Skeletal muscle cell (primary cell): ENCODE measurements around the gene NRXN2.
A peak's percentile ranks its signal among the peaks of the same experiment; 100 is the strongest.

Experiments
- DNase-seq: peaks from one replicate; pipeline ENCODE4 v3.0.0-alpha.2; 2010; ENCODE audit warnings: low read depth
- H3K4me3 ChIP-seq: 2 replicates; pipeline ENCODE4 v1.5.1; 2011; ENCODE audit warnings: low read depth, mild to moderate bottlenecking, control low read depth, low read length, moderate library complexity

Gene NRXN2

GRCh38 chr11:64759722-64760719 lies 37.0 kb upstream of the NRXN2 start, which contains the start of gene PYGM:
PYGM (minus strand) TSS chr11:64759974; CDS start chr11:64759898, 76 bp downstream.
- H3K4me3 ChIP-seq = peak within 1 kb of the TSS; percentile 6

GRCh38 chr11:64759131-64759721 lies 36.2 kb upstream of the NRXN2 start:
- no peak for DNase-seq
- peak overlapping the region; percentile 6 for H3K4me3 ChIP-seq

More at GRCh38 chr11:64759722-64760719, 37.0 kb upstream of the NRXN2 start, which contains the start of gene PYGM:
- peak; percentile 37 for DNase-seq

GRCh38 chr11:64758330-64759079 lies 35.5 kb upstream of the NRXN2 start:
- H3K4me3 ChIP-seq = no peak overlapping the region
- DNase-seq = no peak

- DNase-seq = no peak
- H3K4me3 ChIP-seq = no peak overlapping the region
These were observed 34.7 kb upstream of the NRXN2 start for GRCh38 chr11:64757549-64758329.

- no peak overlapping the region for H3K4me3 ChIP-seq
- DNase-seq = no peak
These were observed 32.8 kb upstream of the NRXN2 start for GRCh38 chr11:64755681-64756361.

GRCh38 chr11:64754919-64755662 lies 32.1 kb upstream of the NRXN2 start:
- H3K4me3 ChIP-seq = no peak overlapping the region
- no peak for DNase-seq

- no peak for DNase-seq
- H3K4me3 ChIP-seq = no peak overlapping the region
These were observed 31.3 kb upstream of the NRXN2 start for GRCh38 chr11:64754124-64754918.

GRCh38 chr11:64753380-64754123 lies 30.6 kb upstream of the NRXN2 start:
- DNase-seq = no peak
- H3K4me3 ChIP-seq = no peak overlapping the region

- H3K4me3 ChIP-seq = no peak overlapping the region
These were observed 30.0 kb upstream of the NRXN2 start for GRCh38 chr11:64753019-64753379.

GRCh38 chr11:64752175-64752970 lies 29.4 kb upstream of the NRXN2 start:
- H3K4me3 ChIP-seq = no peak overlapping the region
- DNase-seq = no peak

More at GRCh38 chr11:64753019-64753379, 30.0 kb upstream of the NRXN2 start:
- DNase-seq = no peak

GRCh38 chr11:64751580-64751979 lies 28.6 kb upstream of the NRXN2 start:
- DNase-seq = no peak
- no peak overlapping the region for H3K4me3 ChIP-seq

- H3K4me3 ChIP-seq = no peak overlapping the region
- DNase-seq = no peak
These were observed 28.1 kb upstream of the NRXN2 start for GRCh38 chr11:64751136-64751535.

GRCh38 chr11:64750361-64751054 lies 27.5 kb upstream of the NRXN2 start:
- DNase-seq = no peak

GRCh38 chr11:64747961-64748665 lies 25.1 kb upstream of the NRXN2 start:
- DNase-seq = no peak
- H3K4me3 ChIP-seq = no peak overlapping the region

More at GRCh38 chr11:64750361-64751054, 27.5 kb upstream of the NRXN2 start:
- no peak overlapping the region for H3K4me3 ChIP-seq

GRCh38 chr11:64746486-64746885 lies 23.5 kb upstream of the NRXN2 start:
- no peak overlapping the region for H3K4me3 ChIP-seq
- DNase-seq = no peak
